Right ventricle myocardium inferior (tissue), 1 donor: ENCODE results near the gene TMEM222. TPM values are rescaled to one million over a fixed set of nuclear protein-coding genes. Genes with fewer than 3 reads are reported as not detected.

Source experiments
- ATAC-seq: fragments of 200-7000 bp; cut with Tn5 transposase; one replicate; pipeline ENCODE4 v1.9.1; 2020; ENCODE audit warnings: mild to moderate bottlenecking, moderate library complexity
- DNase-seq: peaks from one replicate; pipeline ENCODE4 v3.0.0; 2021; ENCODE audit errors: missing footprints
- intact Hi-C: fragments of 100-400 bp; cut with DNase I; formaldehyde crosslinking; loops from one replicate; pipeline ENCODE4 v1.11.0; 2022
- total RNA-seq: library from RNA; stranded (reverse); fragmentation: NEBNext Ultra II Directional; extraction: Animal tissue kit (Norgen Biotek cat#: 25700); gene quantifications from one replicate; pipeline ENCODE4 v1.2.1, GENCODE V29; 2021
- donor health status: DM: no; HTN: yes; CAD: no; lungs with severe emphysema.

The TMEM222 gene
- total RNA-seq, 1 donor from 2014 or later = 17.9 TPM

GRCh38 chr1:27365372-27366112 lies 43.6 kb downstream of the TMEM222 start:
- ATAC-seq (peak; percentile 76), DNase-seq (peak; percentile 93)
- intact Hi-C loops = loop anchor here (1.0 to 5.0 kb wide), 2 partner anchors 27 to 43 kb away; partner anchors contain the start of genes GPR3 and TMEM222

GRCh38 chr1:27366113-27366410 lies 44.1 kb downstream of the TMEM222 start:
- ATAC-seq = peak; percentile 73
- peak; percentile 96 for DNase-seq
- intact Hi-C loops = loop anchor here (1.0 to 5.0 kb wide), 2 partner anchors 26 to 44 kb away; partner anchors contain the start of genes GPR3 and TMEM222

DNA sequence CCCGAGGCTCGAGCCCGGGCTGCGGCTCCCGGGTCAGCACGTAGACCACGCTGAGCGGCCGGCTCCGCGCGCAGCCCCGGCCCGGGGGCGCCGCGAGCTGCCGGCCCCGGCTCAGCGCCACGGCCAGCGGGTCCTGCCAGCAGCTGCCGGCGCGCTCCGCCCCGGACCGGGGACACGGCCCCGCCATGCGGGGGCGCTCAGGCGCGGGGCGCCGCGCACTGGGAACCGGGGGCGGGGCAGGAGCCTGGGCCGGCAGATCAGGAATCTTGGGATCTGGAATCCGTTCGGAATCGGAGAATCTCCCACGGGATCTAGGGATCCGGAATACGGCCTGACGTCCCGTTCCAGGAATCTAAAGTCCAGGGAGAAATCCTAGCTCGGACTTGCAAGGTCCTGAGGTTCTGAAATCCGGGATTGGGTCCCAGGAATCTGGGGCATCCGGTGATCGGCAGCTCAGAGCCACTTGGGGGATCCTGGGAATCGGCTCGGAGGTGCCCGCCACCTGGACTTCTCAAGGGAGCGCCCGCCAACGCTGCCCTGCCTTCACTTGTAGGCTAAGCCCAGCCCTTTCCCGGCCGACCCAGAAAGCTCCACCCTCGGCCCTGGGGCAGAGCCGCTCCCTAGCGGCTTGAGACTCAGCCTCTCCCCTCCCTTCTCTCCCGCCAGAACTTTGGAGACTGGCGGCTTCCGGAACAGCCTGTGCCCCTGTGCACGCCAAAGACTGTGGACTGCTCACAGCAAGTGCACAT lies 44.6 kb downstream of the TMEM222 start, which contains the start of gene MAP3K6:
Gene MAP3K6 (minus strand): TSS at position 551 of the 749 bp plus-strand sequence. CDS start 364 bp downstream, at position 187.
- intact Hi-C loops = loop anchor here (1.0 to 5.0 kb wide), 2 partner anchors 26 to 44 kb away; partner anchors contain the start of genes GPR3 and TMEM222
- DNase-seq (peak; percentile 95), ATAC-seq (peak; percentile 86)

DNA sequence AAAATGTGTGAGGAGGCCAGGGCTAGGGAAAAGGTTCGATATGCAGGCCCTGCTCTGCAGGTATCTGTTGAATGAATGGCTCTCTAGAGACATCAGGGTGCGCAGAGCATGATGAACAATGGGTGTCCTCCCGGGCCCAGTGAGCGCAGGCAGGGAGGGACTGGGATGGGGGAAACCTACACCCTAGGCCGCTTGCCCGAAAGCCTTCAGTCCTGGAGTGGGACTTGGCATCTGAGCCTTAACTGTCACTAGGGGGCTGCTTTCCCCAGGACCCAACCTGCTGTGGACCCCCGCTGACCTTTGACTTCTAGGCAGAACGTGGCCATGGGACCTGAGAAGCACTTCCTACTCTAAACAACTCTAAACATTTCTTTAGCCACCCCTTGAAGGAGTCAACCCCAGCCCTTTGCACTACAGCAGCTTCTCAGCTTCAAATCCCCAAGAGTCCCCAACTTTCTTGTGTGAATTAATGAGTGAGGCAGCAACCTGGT lies 45.2 kb downstream of the TMEM222 start:
- intact Hi-C loops = loop anchor here (5.0 kb wide), 1 partner anchor 45 kb away; the partner anchor contains the start of gene TMEM222
- DNase-seq (no peak), ATAC-seq (no peak)

DNA sequence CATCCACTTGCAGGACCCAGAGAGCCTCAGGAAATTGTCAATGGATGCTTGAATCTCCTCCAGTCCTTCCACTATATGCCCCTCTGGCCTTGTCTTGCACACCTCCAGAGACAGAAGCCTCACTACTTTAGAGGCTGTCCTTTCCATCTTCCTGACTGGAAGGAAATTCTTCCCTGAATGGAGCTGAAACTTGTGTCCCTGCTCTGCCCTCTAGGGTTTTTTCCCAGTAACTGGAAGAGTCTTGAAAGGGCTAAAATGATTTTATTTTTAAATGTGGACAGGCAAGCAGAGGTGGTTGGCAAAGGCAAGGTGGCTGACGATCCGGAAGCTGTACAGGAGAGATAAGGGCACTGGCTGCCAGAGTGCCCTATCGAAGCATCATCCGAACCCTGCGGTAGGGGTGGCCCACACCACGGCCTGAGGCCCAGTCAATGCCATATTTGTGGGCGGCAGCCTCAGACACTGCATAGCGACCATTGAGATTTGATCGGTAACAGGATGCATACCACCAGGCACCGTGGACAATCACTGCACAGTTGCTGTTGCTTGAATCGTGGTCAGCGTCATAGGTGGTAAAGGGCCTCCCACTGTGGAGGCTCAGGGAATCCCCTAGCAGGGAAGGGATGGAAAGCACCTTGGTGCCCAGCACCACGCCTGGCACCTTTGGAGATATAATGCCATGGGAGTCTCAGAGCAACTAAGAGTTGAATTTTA lies 47.1 kb downstream of the TMEM222 start:
- ATAC-seq (no peak), DNase-seq (no peak)
- intact Hi-C loops = loop anchor here (1.0 to 5.0 kb wide), 2 partner anchors 19 to 47 kb away; partner anchors contain the start of gene TMEM222

- no peak for ATAC-seq
- intact Hi-C loops = no loop called here
- DNase-seq = no peak
These were observed 50.3 kb downstream of the TMEM222 start for GRCh38 chr1:27372022-27372807.

GRCh38 chr1:27372808-27373690 lies 51.1 kb downstream of the TMEM222 start:
- intact Hi-C loops = no loop called here
- no peak for DNase-seq
- ATAC-seq = no peak

- ATAC-seq (no peak), DNase-seq (no peak)
- intact Hi-C loops = no loop called here
These were observed 52.6 kb downstream of the TMEM222 start, which contains the start of gene FCN3 for GRCh38 chr1:27374362-27375086. Gene FCN3 (minus strand): TSS chr1:27374824. CDS start chr1:27374818, 6 bp downstream.

GRCh38 chr1:27377760-27378495 lies 56.0 kb downstream of the TMEM222 start:
- ATAC-seq (no peak), DNase-seq (no peak)
- intact Hi-C loops = no loop called here

DNA sequence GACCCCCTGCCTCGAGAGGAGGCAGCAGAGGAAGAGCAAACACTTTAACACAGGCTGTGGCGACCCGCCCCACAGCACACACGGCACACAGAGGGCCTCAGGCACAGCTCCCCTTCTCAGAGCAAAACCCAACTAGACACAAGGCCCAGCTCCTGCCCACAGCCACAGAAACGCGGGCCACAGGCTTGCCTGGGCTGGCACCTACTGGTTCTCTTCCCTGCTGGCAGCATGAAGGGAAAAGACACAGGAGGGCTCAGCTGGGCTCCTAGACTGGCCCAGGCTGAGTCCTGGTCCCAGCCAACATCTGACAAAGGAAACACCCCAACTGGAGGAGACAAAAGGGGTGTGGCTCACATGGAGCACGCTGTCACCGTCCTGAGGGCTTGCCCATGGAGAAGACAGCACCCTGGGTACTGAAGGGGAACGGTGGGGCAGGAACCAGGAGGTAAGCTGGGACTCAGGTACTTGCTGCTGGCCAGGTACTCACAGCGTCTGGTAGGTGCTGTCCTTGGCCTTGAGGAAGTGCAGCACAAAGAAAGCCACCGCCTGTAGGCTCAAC lies 57.7 kb downstream of the TMEM222 start:
- intact Hi-C loops = loop anchor here (10.0 kb wide), 1 partner anchor 335 kb away; no protein-coding TSS in a partner anchor
- no peak for DNase-seq

DNA sequence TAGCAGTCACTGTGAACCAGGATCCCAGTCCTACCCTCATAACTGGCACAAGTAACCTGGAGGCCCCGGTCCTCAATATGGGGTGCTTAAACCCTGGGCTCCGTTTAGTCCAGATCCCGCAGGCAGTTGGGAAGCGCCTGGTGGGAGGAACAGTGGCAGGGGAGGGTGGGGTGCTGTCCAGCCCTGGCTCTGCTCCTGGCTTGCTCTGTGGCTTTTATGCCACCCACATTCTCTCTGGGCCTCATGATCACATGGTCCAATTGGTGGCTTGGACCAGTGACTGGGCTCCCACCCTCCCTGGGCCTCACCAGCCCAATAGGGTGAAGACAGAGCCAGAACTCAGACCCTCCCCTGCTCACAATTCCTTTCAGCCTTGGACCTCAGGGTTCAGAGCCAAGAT lies 58.3 kb downstream of the TMEM222 start:
- DNase-seq (no peak), ATAC-seq (no peak)
- intact Hi-C loops = loop anchor here (10.0 kb wide), 1 partner anchor 335 kb away; no protein-coding TSS in a partner anchor

More for the DNA sequence above, 57.7 kb downstream of the TMEM222 start:
- ATAC-seq = no peak

GRCh38 chr1:27380766-27381733 lies 59.1 kb downstream of the TMEM222 start:
- ATAC-seq (no peak), DNase-seq (no peak)
- intact Hi-C loops = loop anchor here (10.0 kb wide), 1 partner anchor 336 kb away; no protein-coding TSS in a partner anchor

GRCh38 chr1:27381969-27382762 lies 60.2 kb downstream of the TMEM222 start:
- intact Hi-C loops = loop anchor here (10.0 kb wide), 1 partner anchor 337 kb away; no protein-coding TSS in a partner anchor
- ATAC-seq (no peak), DNase-seq (no peak)
